Keratinocyte (primary cell): ENCODE data around the gene P4HB.

Experiments used
- CTCF ChIP-seq, 3 experiments: IDR thresholded peaks in 1 of 3; conservative IDR thresholded peaks in 1 of 3; optimal IDR thresholded peaks in 1 of 3; 2 replicates in 2 of 3; 3 replicates in 1 of 3; pipeline versions ENCODE3 to v1.5.1; 2011; ENCODE audit warnings: low read length in 3 of 3, mild to moderate bottlenecking in 3 of 3, moderate library complexity in 2 of 3, control low read depth in 1 of 3, inconsistent platforms in 1 of 3; ENCODE audit not compliant: insufficient read depth in 2 of 3; ENCODE audit errors: extremely low read depth in 1 of 3
- EZH2 ChIP-seq: IDR thresholded peaks from one replicate; pipeline ENCODE4 v1.6.1; 2012; ENCODE audit warnings: inconsistent platforms, mild to moderate bottlenecking, low read length, moderate library complexity

- TF ChIP-seq CTCF (optimal IDR thresholded peaks at IDR 0.05 in 1 of 3, IDR thresholded peaks at IDR 0.05 in 1 of 3, conservative IDR thresholded peaks at IDR 0.05 in 1 of 3; ENCODE audit: extremely low read depth in 1 of 3, insufficient read depth in 2 of 3, low read length in 3 of 3) = no peak
- TF ChIP-seq EZH2 = no peak
These were observed 49.9 kb downstream of the P4HB start for GRCh38 chr17:81810476-81810875.
